ENCODE measurements around the gene TUBGCP2. TPM values are rescaled to one million over a fixed set of nuclear protein-coding genes. Genes with fewer than 3 reads are reported as not detected.
"Not testable (repeated sequence)": the region's sequence is repeated elsewhere in the genome, so short reads cannot be mapped to it uniquely, and the experiment has no call there.

The TUBGCP2 gene
- total and polyA plus RNA-seq, 2 donors from 2014 or later: 61.4 to 93.3 TPM

GRCh38 chr10:133267829-133268228 lies 40.8 kb downstream of the TUBGCP2 start:
- no peak for TF ChIP-seq CTCF (IDR thresholded peaks at IDR 0.05; ENCODE audit: borderline replicate concordance, extremely low read depth, insufficient read depth)
- no peaks in the 10 kb centered on the region for H3K9me3 ChIP-seq (ENCODE audit: control insufficient read depth in 2 of 3, insufficient read depth in 1 of 3, low read length in 3 of 3)
- no peak overlapping the region for H3K9ac ChIP-seq (ENCODE audit: low read length in 3 of 3)
- no peaks in the 10 kb centered on the region for H3K27me3 ChIP-seq (ENCODE audit: control insufficient read depth, insufficient read depth, low read length)
- H3K4me1 ChIP-seq (ENCODE audit: control insufficient read depth in 2 of 3, insufficient read depth in 2 of 3, low read depth in 1 of 3, low read length in 3 of 3): peaks cover 0 to under 1% (median 0%) of the 10 kb centered on the region in 3 donors
- DNase-seq (peak in 1 of 5 donors; percentile 73), FAIRE-seq (no peak)
- H3K36me3 ChIP-seq (ENCODE audit: control insufficient read depth in 2 of 3, insufficient read depth in 3 of 3, low read length in 3 of 3): no peaks in the 10 kb centered on the region
- H3K27ac ChIP-seq (ENCODE audit: low read depth in 2 of 2, low read length in 2 of 2): no peak overlapping the region
- H3K4me3 ChIP-seq (ENCODE audit: low read length in 3 of 3): no peak overlapping the region
- intact Hi-C loops (cut with DNase I): no loop called here

- H3K36me3 ChIP-seq (ENCODE audit: control insufficient read depth in 2 of 3, insufficient read depth in 3 of 3, low read length in 3 of 3): no peaks in the 10 kb centered on the region
- intact Hi-C loops (cut with DNase I): no loop called here
- H3K4me3 ChIP-seq (ENCODE audit: low read length in 3 of 3): no peak overlapping the region
- FAIRE-seq (no peak), DNase-seq (peak in 1 of 5 donors; percentile 73)
- no peak overlapping the region for H3K9ac ChIP-seq (ENCODE audit: low read length in 3 of 3)
- no peak for TF ChIP-seq CTCF (IDR thresholded peaks at IDR 0.05; ENCODE audit: borderline replicate concordance, extremely low read depth, insufficient read depth)
- no peak overlapping the region for H3K27ac ChIP-seq (ENCODE audit: low read depth in 2 of 2, low read length in 2 of 2)
- peaks cover 0 to 6% (median 0%) of the 10 kb centered on the region in 3 donors for H3K4me1 ChIP-seq (ENCODE audit: control insufficient read depth in 2 of 3, insufficient read depth in 2 of 3, low read depth in 1 of 3, low read length in 3 of 3)
- H3K27me3 ChIP-seq (ENCODE audit: control insufficient read depth, insufficient read depth, low read length): no peaks in the 10 kb centered on the region
- no peaks in the 10 kb centered on the region for H3K9me3 ChIP-seq (ENCODE audit: control insufficient read depth in 2 of 3, insufficient read depth in 1 of 3, low read length in 3 of 3)
Measured at GRCh38 chr10:133267293-133267692, 41.4 kb downstream of the TUBGCP2 start.

GRCh38 chr10:133266056-133266795 lies 42.4 kb downstream of the TUBGCP2 start:
- H3K27ac ChIP-seq (ENCODE audit: low read depth in 2 of 2, low read length in 2 of 2): no peak overlapping the region
- FAIRE-seq: no peak

GRCh38 chr10:133265052-133265451 lies 43.6 kb downstream of the TUBGCP2 start:
- FAIRE-seq, DNase-seq: not testable (repeated sequence)

More at GRCh38 chr10:133266056-133266795, 42.4 kb downstream of the TUBGCP2 start:
- TF ChIP-seq CTCF (IDR thresholded peaks at IDR 0.05; ENCODE audit: borderline replicate concordance, extremely low read depth, insufficient read depth): no peak
- DNase-seq: no peak
- Histone ChIP-seq H3K4me3 (ENCODE audit: low read length in 3 of 3) (no peak overlapping the region), H3K27me3 (ENCODE audit: control insufficient read depth, insufficient read depth, low read length) (no peaks in the 10 kb centered on the region), H3K9ac (ENCODE audit: low read length in 3 of 3) (no peak overlapping the region), H3K36me3 (ENCODE audit: control insufficient read depth in 2 of 3, insufficient read depth in 3 of 3, low read length in 3 of 3) (no peaks in the 10 kb centered on the region), H3K9me3 (ENCODE audit: control insufficient read depth in 2 of 3, insufficient read depth in 1 of 3, low read length in 3 of 3) (no peaks in the 10 kb centered on the region), H3K4me1 (ENCODE audit: control insufficient read depth in 2 of 3, insufficient read depth in 2 of 3, low read depth in 1 of 3, low read length in 3 of 3) (peaks cover 0 to 7% (median 0%) of the 10 kb centered on the region in 3 donors)
- intact Hi-C loops (cut with DNase I): no loop called here

More at GRCh38 chr10:133265052-133265451, 43.6 kb downstream of the TUBGCP2 start:
- H3K9ac ChIP-seq (ENCODE audit: low read length in 3 of 3); intact Hi-C loops (cut with DNase I); H3K36me3 ChIP-seq (ENCODE audit: control insufficient read depth in 2 of 3, insufficient read depth in 3 of 3, low read length in 3 of 3); H3K9me3 ChIP-seq (ENCODE audit: control insufficient read depth in 2 of 3, insufficient read depth in 1 of 3, low read length in 3 of 3); H3K4me3 ChIP-seq (ENCODE audit: low read length in 3 of 3); H3K4me1 ChIP-seq (ENCODE audit: control insufficient read depth in 2 of 3, insufficient read depth in 2 of 3, low read depth in 1 of 3, low read length in 3 of 3); H3K27me3 ChIP-seq (ENCODE audit: control insufficient read depth, insufficient read depth, low read length); H3K27ac ChIP-seq (ENCODE audit: low read depth in 2 of 2, low read length in 2 of 2): not testable (repeated sequence)
